HepG2 (cell line): ENCODE results near the gene CSK. TPM values are rescaled to one million over a fixed set of nuclear protein-coding genes. Genes with fewer than 3 reads are reported as not detected.
A peak's percentile ranks its signal among the peaks of the same experiment; 100 is the strongest.

Experiments used
- ATAC-seq: fragments of 200-7000 bp; cut with Tn5 transposase; 3 replicates; pipeline ENCODE4 v1.9.1; 2020; ENCODE audit warnings: mild to moderate bottlenecking, moderate library complexity
- BruUV-seq: library from RNA; stranded (reverse); fragments of 400-500 nt; replicated peaks from 2 replicates; lab custom pipeline; 2021; lab: Mats Ljungman, UMichigan
- CTCF ChIA-PET: fragments of 300-600 bp; formaldehyde crosslinking; extraction: SDS; loops from one replicate; lab custom pipeline; 2021; ENCODE audit warnings: low total read pairs, inconsistent platforms, low intra/inter-chr PET ratio; lab: Yijun Ruan, JAX
- POLR2A ChIA-PET: fragments of 350-600 bp; sonication (Branson Sonifier 250); formaldehyde crosslinking; loops from one replicate; lab custom pipeline; 2020; ENCODE audit warnings: antibody characterized with exemption, inconsistent platforms; lab: Yijun Ruan, JAX
- DNase-seq: peaks from one replicate; pipeline ENCODE4 v3.0.0-alpha.2; 2015; ENCODE audit warnings: low spot score
- FAIRE-seq: peaks from 3 replicates; lab custom pipeline; 2011; peaks lifted over from hg19 to GRCh38; lab: Jason Lieb, UNC
- H2AFZ ChIP-seq: one replicate; pipeline ENCODE4 v1.6.1; 2011; ENCODE audit warnings: low read length, inconsistent platforms
- H3K27ac ChIP-seq: fragments of 300-600 bp; 3 replicates; pipeline ENCODE4 v1.8.0; 2011; ENCODE audit warnings: mixed run types, mild to moderate bottlenecking, mixed read lengths, low read length, inconsistent platforms; ENCODE audit not compliant: insufficient read depth; ENCODE audit errors: extremely low read length
- H3K27me3 ChIP-seq, 2 experiments: fragments of 200-600 bp in 1 of 2; 2 replicates in 1 of 2; 3 replicates in 1 of 2; pipeline versions ENCODE4 v1.6.0 to v1.8.0; 2011; ENCODE audit warnings: low read length in 2 of 2, mild to moderate bottlenecking in 2 of 2, moderate library complexity in 2 of 2, inconsistent platforms in 1 of 2; ENCODE audit not compliant: insufficient read depth in 2 of 2, control insufficient read depth in 1 of 2
- H3K36me3 ChIP-seq, 2 experiments: fragments of 200-600 bp in 1 of 2; replicated peaks in 1 of 2; 2 replicates in 1 of 2; 3 replicates in 1 of 2; pipeline versions ENCODE4 v1.5.1 to v1.8.0; 2011; ENCODE audit warnings: low read length in 2 of 2, inconsistent platforms in 1 of 2; ENCODE audit not compliant: insufficient read depth in 2 of 2, control insufficient read depth in 1 of 2
- H3K4me1 ChIP-seq: 2 replicates; pipeline ENCODE4 v1.5.1; 2012; ENCODE audit warnings: low read length, inconsistent platforms; ENCODE audit not compliant: insufficient read depth
- H3K4me2 ChIP-seq: 2 replicates; pipeline ENCODE4 v1.6.0; 2011; ENCODE audit warnings: low read depth, low read length, inconsistent platforms
- H3K4me3 ChIP-seq, 3 experiments: fragments of 200-600 bp in 1 of 3; sonication (generic), shearing (Covaris generic) in 1 of 3; replicated peaks in 1 of 3; 2 replicates each; pipeline ENCODE4 v1.5.1; 2011 to 2016; ENCODE audit warnings: low read length in 3 of 3, inconsistent platforms in 2 of 3, low read depth in 2 of 3, mild to moderate bottlenecking in 2 of 3, control low read depth in 1 of 3, mixed read lengths in 1 of 3; ENCODE audit not compliant: insufficient read depth in 1 of 3
- H3K79me2 ChIP-seq: one replicate; pipeline ENCODE4 v1.6.1; 2011; ENCODE audit warnings: low read length, inconsistent platforms; ENCODE audit not compliant: insufficient read depth
- H3K9ac ChIP-seq: 2 replicates; pipeline ENCODE4 v1.6.0; 2011; ENCODE audit warnings: mild to moderate bottlenecking, low read depth, low read length, inconsistent platforms; ENCODE audit not compliant: insufficient read depth
- H3K9me3 ChIP-seq: 2 replicates; pipeline ENCODE4 v1.5.1; 2012; ENCODE audit warnings: mild to moderate bottlenecking, low read length
- H4K20me1 ChIP-seq: 2 replicates; pipeline ENCODE4 v1.6.0; 2011; ENCODE audit warnings: inconsistent platforms, mild to moderate bottlenecking, low read length, moderate library complexity; ENCODE audit not compliant: insufficient read depth
- CREB1 ChIP-seq, 2 experiments: fragments of 450-650 bp in 1 of 2; IDR thresholded peaks; 2 replicates each; pipeline ENCODE4 v1.6.1; 2016 to 2017; ENCODE audit warnings: control low read depth in 1 of 2, mild to moderate bottlenecking in 1 of 2, missing compliant biosample characterization in 1 of 2, missing genetic modification characterization in 1 of 2
- DMAP1 ChIP-seq: IDR thresholded peaks from 2 replicates; pipeline ENCODE4 v1.6.1; 2016
- ERF ChIP-seq: IDR thresholded peaks from 2 replicates; pipeline ENCODE4 v1.6.1; 2018; ENCODE audit warnings: missing biosample characterization, missing genetic modification reagents
- IRF2 ChIP-seq: IDR thresholded peaks from 2 replicates; pipeline ENCODE4 v1.6.1; 2018; ENCODE audit warnings: missing genetic modification reagents, missing compliant biosample characterization
- POLR2A ChIP-seq, 2 experiments: IDR thresholded peaks; 2 replicates each; pipeline ENCODE4 v1.6.1; 2011; ENCODE audit warnings: low read depth in 2 of 2, low read length in 2 of 2, mild to moderate bottlenecking in 1 of 2, moderate library complexity in 1 of 2; ENCODE audit not compliant: insufficient read depth in 1 of 2
- SMAD3 ChIP-seq: sonication (generic); formaldehyde crosslinking; IDR thresholded peaks from 2 replicates; pipeline ENCODE4 v1.4.0; 2020; ENCODE audit warnings: missing genetic modification reagents
- SMC3 ChIP-seq: IDR thresholded peaks from 2 replicates; pipeline ENCODE4 v1.6.1; 2011; ENCODE audit warnings: low read length, improper control_type of control experiment
- TEAD3 ChIP-seq: optimal IDR thresholded peaks from 2 replicates; pipeline ENCODE3; 2016; ENCODE audit warnings: borderline replicate concordance
- XRCC5 ChIP-seq: fragments of 200-400 bp; formaldehyde crosslinking; optimal IDR thresholded peaks from 2 replicates; pipeline ENCODE3; 2017; ENCODE audit warnings: mild to moderate bottlenecking, low read length
- ZBTB10 ChIP-seq: sonication (generic); formaldehyde crosslinking; IDR thresholded peaks from 2 replicates; pipeline ENCODE4 v1.4.0; 2020; ENCODE audit warnings: missing genetic modification reagents, borderline replicate concordance
- ZFP36L1 ChIP-seq: sonication (generic); formaldehyde crosslinking; IDR thresholded peaks from 2 replicates; pipeline ENCODE4 v1.8.0; 2022; ENCODE audit warnings: mild to moderate bottlenecking, missing genetic modification reagents, moderate library complexity
- ZNF296 ChIP-seq: sonication (generic); formaldehyde crosslinking; conservative IDR thresholded peaks from 2 replicates; pipeline ENCODE4 v1.5.0; 2020; ENCODE audit warnings: mild to moderate bottlenecking, missing genetic modification reagents
- ZNF574 ChIP-seq: sonication (generic); formaldehyde crosslinking; IDR thresholded peaks from 2 replicates; pipeline ENCODE4 v1.4.0; 2020; ENCODE audit warnings: missing genetic modification reagents
- ZNF766 ChIP-seq: sonication (generic); formaldehyde crosslinking; IDR thresholded peaks from 2 replicates; pipeline ENCODE4 v1.5.0; 2020; ENCODE audit warnings: missing genetic modification reagents, borderline replicate concordance
- ZNF776 ChIP-seq: sonication (generic); formaldehyde crosslinking; IDR thresholded peaks from 2 replicates; pipeline ENCODE4 v1.4.0; 2020; ENCODE audit warnings: mild to moderate bottlenecking, missing genetic modification reagents
- ZSCAN29 ChIP-seq: sonication (generic); formaldehyde crosslinking; conservative IDR thresholded peaks from 2 replicates; pipeline ENCODE4 v1.4.0; 2020; ENCODE audit warnings: mild to moderate bottlenecking, missing genetic modification reagents
- WGBS: methylation state at CpG from one replicate; pipeline ENCODE4 v1.1.6; 2017; ENCODE audit warnings: low lambda C conversion rate; 5-methylcytosine and 5-hydroxymethylcytosine counted together
- in situ Hi-C: cut with HindIII; loops from 2 replicates; pipeline ENCODE4 v1.10.0; 2017; ENCODE audit warnings: low pct_unique_long_range_greater_than_20kb; ENCODE audit not compliant: extremely low pct_ligation_motif_present
- intact Hi-C: fragments of 100-400 bp; cut with micrococcal nuclease; formaldehyde crosslinking; loops from one replicate; pipeline ENCODE4 v1.10.0; 2022; ENCODE audit not compliant: unreplicated experiment
- polyA plus RNA-seq, 8 experiments: library from polyadenylated mRNA; depleted of rRNA in 3 of 8; stranded (reverse) in 7 of 8; unstranded in 1 of 8; fragments of >200 nt; fragmentation: Illumina TruSeq in 4 of 8; extraction: Trizol in 4 of 8; gene quantifications; 2 replicates each; pipeline versions ENCODE4 v1.2.1 to v1.2.3, GENCODE V29; 2011 to 2016; ENCODE audit warnings: low read depth in 4 of 8, missing spikeins in 1 of 8, mixed read lengths in 1 of 8; ENCODE audit not compliant: insufficient read depth in 1 of 8
- total RNA-seq, 5 experiments: library from RNA; depleted of rRNA; stranded (reverse); fragments of >200 nt; fragmentation: Illumina TruSeq; extraction: Trizol; gene quantifications; 2 replicates each; pipeline ENCODE4 v1.2.3, GENCODE V29; 2016; ENCODE audit warnings: low read depth in 1 of 5
- TF ChIP-seq, protein P1 (sequence below): sonication (generic); formaldehyde crosslinking; IDR thresholded peaks from 2 replicates; pipeline ENCODE4 v1.5.0; 2020; ENCODE audit warnings: missing genetic modification reagents
- TF ChIP-seq, protein P2 (sequence below): fragments of 450-650 bp; IDR thresholded peaks from 2 replicates; pipeline ENCODE4 v1.6.1; 2017

The CSK gene
- total and polyA plus RNA-seq, 2 of the 13 experiments (the other 11 are each of a cell fraction or from before 2014, with no cell fraction given): 12.5 to 21.3 TPM

DNA sequence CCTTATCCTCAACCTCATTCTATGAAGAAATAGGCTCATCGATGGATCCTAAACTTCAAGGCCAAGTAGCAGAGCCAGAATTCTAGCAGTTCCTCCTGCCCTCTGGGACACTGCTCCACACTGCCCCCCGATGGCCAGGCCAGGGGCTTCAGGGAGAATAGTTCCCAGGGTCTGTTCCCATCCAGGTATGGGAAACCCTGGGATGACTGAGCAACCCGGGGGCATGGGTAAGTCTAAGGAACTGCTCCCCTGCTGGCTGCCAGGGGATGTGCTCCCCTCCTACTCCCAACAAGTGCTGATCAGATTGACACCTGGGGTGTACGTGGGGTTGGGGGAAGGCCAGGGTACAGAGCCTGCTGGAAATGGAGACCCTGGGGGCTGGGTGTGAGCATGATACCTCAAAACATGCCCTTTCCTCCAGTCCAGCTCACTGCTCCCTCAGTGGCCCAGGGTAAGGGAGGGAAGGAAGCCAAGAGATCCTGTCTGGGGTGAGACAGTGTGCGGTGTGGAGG lies 53.5 kb downstream of the CSK start:
- 50% methylated on average over 2 of the region's 5 CpGs for WGBS
- no peak overlapping the region for H3K4me3 ChIP-seq
- no TSS peak for BruUV-seq
- no peaks in the 10 kb centered on the region for H3K9me3 ChIP-seq
- intact Hi-C loops: loop anchor here (2.0 kb wide), 2 partner anchors 55 to 65 kb away; no protein-coding TSS in a partner anchor
- peak; percentile 86 for ATAC-seq
- in situ Hi-C loops: no loop called here
- H3K9ac ChIP-seq: no peak overlapping the region
- CTCF ChIA-PET: interaction anchor here (1.4 kb wide), 1 partner anchor 64 kb away, joined by 4 read pairs; no protein-coding TSS in a partner anchor
- peaks cover 0 to 11% of the 10 kb centered on the region in 2 experiments; a peak in 2 of 5 replicates for H3K27me3 ChIP-seq
- H3K4me2 ChIP-seq: no peak overlapping the region
- peak; percentile 70 for DNase-seq
- peak; percentile 88 for FAIRE-seq
- peaks cover 30% of the 10 kb centered on the region for H3K4me1 ChIP-seq
- H3K27ac ChIP-seq: no peak overlapping the region
- H4K20me1 ChIP-seq: no peaks in the 10 kb centered on the region
- peaks cover 0 to 3% of the 10 kb centered on the region in 2 experiments; a peak in 1 of 5 replicates for H3K36me3 ChIP-seq
- POLR2A ChIA-PET: no interaction called here
- H3K79me2 ChIP-seq: no peaks in the 10 kb centered on the region
- H2AFZ ChIP-seq: no peak overlapping the region
- TF ChIP-seq ZBTB10 (no peak), ZNF296 (CRISPR knock-in tag) (no peak), ZFP36L1 (CRISPR knock-in tag) (no peak), POLR2A (IDR thresholded peaks at IDR 0.05; ENCODE audit: insufficient read depth in 1 of 2, low read depth in 2 of 2, low read length in 2 of 2) (no peak), DMAP1 (CRISPR knock-in tag) (no peak), ZNF574 (CRISPR knock-in tag) (peak; percentile 33; the same call in 1 of the 2 replicates), ZSCAN29 (CRISPR knock-in tag) (no peak), SMC3 (peak; percentile 52), TEAD3 (CRISPR knock-in tag) (peak; percentile 25), ZNF776 (CRISPR knock-in tag) (no peak), CREB1 (IDR thresholded peaks at IDR 0.05) (no peak), CREB1 (CRISPR knock-in tag; IDR thresholded peaks at IDR 0.05) (no peak), SMAD3 (CRISPR knock-in tag) (0 out of 2 replicates have a peak, but pooled peaks have one; percentile 34), XRCC5 (peak; percentile 90), ZNF766 (CRISPR knock-in tag) (no peak), ERF (CRISPR knock-in tag) (no peak), IRF2 (CRISPR knock-in tag) (0 out of 2 replicates have a peak, but pooled peaks have one; percentile 23)
- TF ChIP-seq, protein P1, sequence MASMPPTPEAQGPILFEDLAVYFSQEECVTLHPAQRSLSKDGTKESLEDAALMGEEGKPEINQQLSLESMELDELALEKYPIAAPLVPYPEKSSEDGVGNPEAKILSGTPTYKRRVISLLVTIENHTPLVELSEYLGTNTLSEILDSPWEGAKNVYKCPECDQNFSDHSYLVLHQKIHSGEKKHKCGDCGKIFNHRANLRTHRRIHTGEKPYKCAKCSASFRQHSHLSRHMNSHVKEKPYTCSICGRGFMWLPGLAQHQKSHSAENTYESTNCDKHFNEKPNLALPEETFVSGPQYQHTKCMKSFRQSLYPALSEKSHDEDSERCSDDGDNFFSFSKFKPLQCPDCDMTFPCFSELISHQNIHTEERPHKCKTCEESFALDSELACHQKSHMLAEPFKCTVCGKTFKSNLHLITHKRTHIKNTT (CRISPR knock-in tag): no peak
- TF ChIP-seq, protein P2, sequence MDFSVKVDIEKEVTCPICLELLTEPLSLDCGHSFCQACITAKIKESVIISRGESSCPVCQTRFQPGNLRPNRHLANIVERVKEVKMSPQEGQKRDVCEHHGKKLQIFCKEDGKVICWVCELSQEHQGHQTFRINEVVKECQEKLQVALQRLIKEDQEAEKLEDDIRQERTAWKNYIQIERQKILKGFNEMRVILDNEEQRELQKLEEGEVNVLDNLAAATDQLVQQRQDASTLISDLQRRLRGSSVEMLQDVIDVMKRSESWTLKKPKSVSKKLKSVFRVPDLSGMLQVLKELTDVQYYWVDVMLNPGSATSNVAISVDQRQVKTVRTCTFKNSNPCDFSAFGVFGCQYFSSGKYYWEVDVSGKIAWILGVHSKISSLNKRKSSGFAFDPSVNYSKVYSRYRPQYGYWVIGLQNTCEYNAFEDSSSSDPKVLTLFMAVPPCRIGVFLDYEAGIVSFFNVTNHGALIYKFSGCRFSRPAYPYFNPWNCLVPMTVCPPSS: no peak
